ENCODE data around the gene SSNA1.

The SSNA1 gene

DNA sequence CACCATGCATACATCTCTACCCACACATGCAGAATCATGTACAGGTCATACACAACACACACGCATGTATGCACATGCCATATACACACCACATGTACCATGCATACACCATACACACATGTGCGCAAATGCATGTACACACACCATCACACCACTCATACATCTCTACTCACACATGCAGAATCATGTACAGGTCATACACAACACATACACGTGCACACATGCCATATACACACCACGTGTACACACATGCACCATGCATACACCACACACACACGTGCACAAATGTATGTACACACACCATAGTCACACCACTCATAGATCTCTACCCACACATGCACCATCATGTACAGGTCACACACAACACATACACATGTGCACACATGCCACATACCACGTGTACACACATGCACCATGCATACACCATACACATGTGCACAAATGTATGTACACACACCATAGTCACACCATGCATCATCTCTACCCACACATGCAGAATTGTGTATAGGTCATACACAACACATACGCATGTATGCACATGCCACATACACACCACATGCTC is 35.6 kb upstream of the SSNA1 start:
- DNase-seq (ENCODE audit: low read depth) = no peak

- DNase-seq (ENCODE audit: low read depth) = no peak
Measured at GRCh38 chr9:137156567-137157375, 31.7 kb upstream of the SSNA1 start.

DNA sequence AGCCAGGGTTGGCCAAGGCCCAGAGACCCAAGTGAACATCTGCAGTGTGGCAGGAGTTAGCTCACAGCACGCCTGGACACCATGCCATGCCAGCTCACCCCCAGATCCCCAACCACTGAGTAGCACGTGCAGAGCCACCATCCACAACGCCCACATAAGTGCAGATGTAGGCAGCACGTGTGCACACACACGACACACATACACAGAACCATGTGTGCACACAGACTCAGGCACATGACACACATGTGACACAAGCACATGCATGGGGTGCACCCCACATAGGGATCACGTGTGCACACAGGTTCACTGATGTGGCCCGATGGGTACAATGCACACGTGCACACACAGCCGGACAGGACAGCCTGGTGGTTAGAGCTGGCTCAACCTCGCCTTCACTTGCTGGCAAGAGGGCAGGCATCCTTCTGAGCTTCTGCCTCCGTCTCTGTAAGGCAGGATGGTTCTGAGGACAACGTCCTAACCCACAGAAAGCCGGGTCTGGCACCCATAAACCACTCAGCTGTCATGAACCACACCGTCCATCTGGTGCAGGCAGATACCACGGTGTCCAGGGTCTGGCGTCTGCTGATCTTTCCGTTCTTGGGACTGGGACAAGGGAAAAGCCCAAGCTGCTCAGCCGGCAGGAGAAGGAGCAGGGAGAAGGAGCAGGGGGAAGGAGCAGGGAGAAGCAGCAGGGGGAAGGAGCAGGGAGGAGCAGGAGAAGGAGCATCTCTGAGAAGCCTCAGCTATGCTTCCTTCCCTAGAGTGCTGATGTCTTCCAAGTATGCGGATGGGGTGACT is 30.7 kb upstream of the SSNA1 start:
- no peak for DNase-seq (ENCODE audit: low read depth)

- no peak for DNase-seq (ENCODE audit: low read depth)
Measured at GRCh38 chr9:137158625-137159024, 29.9 kb upstream of the SSNA1 start.

DNA sequence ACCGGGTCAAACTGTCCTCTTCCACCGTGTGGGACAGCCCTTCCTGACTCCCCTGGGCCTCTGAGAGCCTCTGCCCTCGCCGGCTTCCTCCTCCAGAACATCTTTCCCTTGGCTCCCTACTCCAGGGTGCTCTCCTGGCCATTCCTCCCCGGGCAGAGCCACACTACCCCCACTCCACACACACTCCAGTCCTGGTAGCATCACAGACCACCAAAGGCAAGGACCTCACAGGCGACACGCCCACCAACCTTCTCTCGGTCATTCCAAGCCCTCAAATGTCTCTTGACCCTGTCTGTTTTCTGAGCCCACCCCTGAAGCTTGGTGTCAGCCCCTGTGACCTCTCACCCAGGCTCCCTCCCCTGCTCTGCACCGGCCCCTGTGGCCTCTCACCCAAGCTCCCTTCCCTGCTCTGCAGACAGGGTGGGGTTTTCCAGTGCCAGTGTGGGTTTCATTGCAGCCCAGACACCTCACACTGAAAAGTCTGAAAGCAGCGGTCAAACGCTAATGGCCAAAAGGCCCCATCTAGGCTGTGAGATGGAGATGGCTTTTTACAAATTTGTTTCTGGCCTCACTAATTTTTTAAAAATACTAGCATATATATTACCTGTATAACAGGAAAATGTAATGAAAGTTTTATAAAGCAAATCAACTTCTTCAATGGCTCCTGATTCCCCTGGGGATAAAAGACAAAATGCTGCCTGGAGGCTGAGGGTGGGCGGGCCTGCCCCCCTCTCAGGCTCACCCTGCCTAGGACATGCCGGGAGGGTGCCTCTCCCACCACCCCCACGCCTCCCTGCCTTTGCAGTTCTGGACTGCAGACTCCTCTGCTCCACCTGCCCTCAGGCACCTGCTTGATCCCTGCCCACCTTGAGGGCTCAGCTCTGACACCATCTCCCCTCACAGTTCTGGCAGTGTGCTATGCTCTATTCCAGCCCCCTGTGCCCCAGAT is 29.1 kb upstream of the SSNA1 start:
- no peak for DNase-seq (ENCODE audit: low read depth)

GRCh38 chr9:137160054-137160425 is 28.4 kb upstream of the SSNA1 start:
- no peak for DNase-seq (ENCODE audit: low read depth)

DNA sequence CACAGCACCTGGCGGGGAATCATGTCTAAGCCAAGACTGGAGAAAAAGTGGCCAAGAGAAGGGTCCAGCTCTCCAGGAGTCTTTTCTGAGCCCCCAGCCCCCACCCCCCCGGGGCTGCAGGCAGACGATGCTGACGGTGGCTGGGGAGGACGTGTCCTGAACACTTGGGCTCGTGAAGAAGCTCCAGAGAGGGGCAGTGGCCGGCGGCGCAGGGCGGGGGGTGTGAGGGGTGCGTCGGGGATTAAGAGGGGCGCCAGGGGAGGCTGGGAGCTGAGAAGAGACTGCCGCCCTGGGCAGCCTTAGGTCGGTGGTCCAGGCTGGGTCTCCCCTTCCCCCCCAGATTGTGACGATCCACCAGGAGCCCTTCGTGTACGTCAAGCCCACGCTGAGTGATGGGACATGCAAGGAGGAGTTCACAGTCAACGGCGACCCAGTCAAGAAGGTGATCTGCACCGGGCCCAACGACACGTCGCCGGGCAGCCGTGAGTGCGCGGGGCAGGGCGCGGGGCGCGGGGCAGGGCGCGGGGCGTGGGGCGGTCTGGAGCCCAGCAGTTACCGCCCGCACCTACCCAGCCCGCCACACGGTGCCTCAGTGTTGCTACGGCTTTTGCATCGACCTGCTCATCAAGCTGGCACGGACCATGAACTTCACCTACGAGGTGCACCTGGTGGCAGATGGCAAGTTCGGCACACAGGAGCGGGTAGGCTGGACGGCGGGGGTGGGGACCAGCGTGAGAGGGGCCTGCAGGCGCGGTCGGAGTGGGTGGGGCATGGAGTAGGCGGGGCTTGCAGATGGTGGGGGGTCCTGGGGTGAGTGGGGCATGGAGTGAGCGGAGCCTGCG is 27.5 kb upstream of the SSNA1 start:
- DNase-seq (ENCODE audit: low read depth) = no peak

GRCh38 chr9:137161558-137162486 is 26.7 kb upstream of the SSNA1 start:
- no peak for DNase-seq (ENCODE audit: low read depth)

- DNase-seq (ENCODE audit: low read depth) = no peak
Measured at GRCh38 chr9:137162505-137163364, 25.7 kb upstream of the SSNA1 start.

- DNase-seq (ENCODE audit: low read depth) = no peak
Measured at GRCh38 chr9:137163365-137163715, 25.1 kb upstream of the SSNA1 start.

DNA sequence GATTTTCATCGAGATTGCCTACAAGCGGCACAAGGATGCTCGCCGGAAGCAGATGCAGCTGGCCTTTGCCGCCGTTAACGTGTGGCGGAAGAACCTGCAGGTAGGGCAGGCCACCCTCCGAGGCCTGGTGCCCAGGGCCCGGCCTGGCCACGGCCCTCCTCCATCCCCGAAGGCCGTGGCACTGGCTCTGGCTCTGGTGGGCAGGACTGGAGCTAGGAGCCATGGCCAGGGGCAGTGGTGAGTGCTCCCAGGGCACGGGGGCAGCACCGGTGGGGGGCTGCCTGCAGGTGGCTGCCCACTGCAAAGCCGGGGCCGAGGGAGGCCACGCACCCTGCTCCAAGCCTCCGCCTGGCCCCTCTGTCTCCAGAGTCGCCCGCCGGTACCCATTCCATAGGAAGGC is 24.7 kb upstream of the SSNA1 start:
- DNase-seq (ENCODE audit: low read depth) = no peak

- no peak for DNase-seq (ENCODE audit: low read depth)
Measured at GRCh38 chr9:137164370-137165249, 23.9 kb upstream of the SSNA1 start.

- no peak for DNase-seq (ENCODE audit: low read depth)
Measured at GRCh38 chr9:137165250-137165836, 23.1 kb upstream of the SSNA1 start.

DNA sequence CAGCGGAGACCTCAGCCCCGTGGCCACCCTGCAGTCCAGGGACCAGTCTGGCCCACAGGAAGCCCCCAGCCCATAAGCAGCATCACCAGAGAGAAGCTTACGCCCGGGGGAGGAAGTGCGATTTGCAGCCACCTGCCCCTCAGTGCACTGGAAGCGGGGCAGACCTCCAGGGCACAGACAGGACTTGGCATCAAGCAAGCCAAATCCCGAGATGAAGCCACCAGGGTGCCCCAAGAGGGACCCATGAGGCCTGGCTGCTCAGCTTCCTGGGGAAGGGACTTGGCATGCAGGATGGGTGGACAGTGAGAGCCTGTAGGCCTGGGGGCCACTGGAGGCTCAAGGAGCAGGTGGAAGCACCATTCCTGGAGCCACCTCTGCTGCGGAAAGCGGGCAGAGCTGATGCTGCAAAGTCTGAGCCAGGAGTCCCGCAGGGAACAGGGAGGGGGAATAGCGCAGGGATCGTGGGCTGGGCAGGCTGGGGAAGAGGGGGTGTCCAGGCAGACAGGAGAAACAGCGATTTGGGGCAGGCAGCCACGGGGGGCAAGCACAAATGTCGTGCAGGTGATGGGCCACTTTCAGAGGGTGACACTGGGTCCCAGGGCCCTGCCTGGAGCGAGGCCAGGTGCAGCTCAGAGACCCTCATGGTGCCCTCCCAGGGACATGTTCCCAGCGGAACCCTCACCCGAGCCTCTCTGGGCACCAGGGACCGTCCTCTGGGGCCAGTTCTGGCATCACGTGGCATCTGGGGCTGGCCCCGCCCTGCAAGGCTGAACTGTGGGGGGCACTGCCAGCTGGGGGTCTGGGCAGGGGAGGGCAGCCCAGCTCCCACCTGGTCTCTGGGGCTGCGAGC is 21.9 kb upstream of the SSNA1 start:
- DNase-seq (ENCODE audit: low read depth) = no peak

DNA sequence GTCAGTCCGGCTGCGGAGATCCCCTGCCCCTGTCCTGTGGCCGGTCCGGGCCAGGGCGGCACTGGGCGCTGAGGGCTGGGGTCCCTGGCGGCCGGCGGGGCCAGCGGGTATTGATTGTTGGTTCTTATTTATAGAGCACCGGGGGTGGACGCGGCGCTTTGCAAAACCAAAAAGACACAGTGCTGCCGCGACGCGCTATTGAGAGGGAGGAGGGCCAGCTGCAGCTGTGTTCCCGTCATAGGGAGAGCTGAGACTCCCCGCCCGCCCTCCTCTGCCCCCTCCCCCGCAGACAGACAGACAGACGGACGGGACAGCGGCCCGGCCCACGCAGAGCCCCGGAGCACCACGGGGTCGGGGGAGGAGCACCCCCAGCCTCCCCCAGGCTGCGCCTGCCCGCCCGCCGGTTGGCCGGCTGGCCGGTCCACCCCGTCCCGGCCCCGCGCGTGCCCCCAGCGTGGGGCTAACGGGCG is 21.2 kb upstream of the SSNA1 start:
- no peak for DNase-seq (ENCODE audit: low read depth)

DNA sequence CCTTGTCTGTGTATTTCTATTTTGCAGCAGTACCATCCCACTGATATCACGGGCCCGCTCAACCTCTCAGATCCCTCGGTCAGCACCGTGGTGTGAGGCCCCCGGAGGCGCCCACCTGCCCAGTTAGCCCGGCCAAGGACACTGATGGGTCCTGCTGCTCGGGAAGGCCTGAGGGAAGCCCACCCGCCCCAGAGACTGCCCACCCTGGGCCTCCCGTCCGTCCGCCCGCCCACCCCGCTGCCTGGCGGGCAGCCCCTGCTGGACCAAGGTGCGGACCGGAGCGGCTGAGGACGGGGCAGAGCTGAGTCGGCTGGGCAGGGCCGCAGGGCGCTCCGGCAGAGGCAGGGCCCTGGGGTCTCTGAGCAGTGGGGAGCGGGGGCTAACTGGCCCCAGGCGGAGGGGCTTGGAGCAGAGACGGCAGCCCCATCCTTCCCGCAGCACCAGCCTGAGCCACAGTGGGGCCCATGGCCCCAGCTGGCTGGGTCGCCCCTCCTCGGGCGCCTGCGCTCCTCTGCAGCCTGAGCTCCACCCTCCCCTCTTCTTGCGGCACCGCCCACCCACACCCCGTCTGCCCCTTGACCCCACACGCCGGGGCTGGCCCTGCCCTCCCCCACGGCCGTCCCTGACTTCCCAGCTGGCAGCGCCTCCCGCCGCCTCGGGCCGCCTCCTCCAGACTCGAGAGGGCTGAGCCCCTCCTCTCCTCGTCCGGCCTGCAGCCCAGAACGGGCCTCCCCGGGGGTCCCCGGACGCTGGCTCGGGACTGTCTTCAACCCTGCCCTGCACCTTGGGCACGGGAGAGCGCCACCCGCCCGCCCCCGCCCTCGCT is 20.5 kb upstream of the SSNA1 start:
- no peak for DNase-seq (ENCODE audit: low read depth)

All from GM04503 (cell line).